Motor neuron (in vitro differentiated cells): ENCODE data around the gene ANO10. TPM values are rescaled to one million over a fixed set of nuclear protein-coding genes. Genes with fewer than 3 reads are reported as not detected.

Experiments
- ATAC-seq, 8 experiments: fragments of 200-7000 bp; cut with Tn5 transposase; replicated peaks in 6 of 8; 2 replicates each; pipeline ENCODE4 v1.8.0; 2021; ENCODE audit warnings: mild to moderate bottlenecking in 8 of 8, moderate library complexity in 8 of 8
- H3K27ac ChIP-seq, 2 donors: fragments of 250-450 bp; sonication (Bioruptor Pico); 2 replicates each; pipeline ENCODE4 v1.9.0; 2021; ENCODE audit warnings: antibody characterized with exemption in 2 of 2, mild to moderate bottlenecking in 2 of 2, moderate library complexity in 1 of 2
- H3K4me1 ChIP-seq, 2 donors: fragments of 250-450 bp; sonication (Bioruptor Pico); replicated peaks in 1 of 2; 2 replicates each; pipeline ENCODE4 v1.6.1; 2021; ENCODE audit warnings: antibody characterized with exemption in 2 of 2, mild to moderate bottlenecking in 2 of 2, moderate library complexity in 1 of 2
- H3K4me3 ChIP-seq, 5 donors: fragments of 250-450 bp; sonication (Bioruptor Pico); 2 replicates each; pipeline ENCODE4 v1.9.0; 2021; ENCODE audit warnings: antibody characterized with exemption in 5 of 5, mild to moderate bottlenecking in 5 of 5, moderate library complexity in 4 of 5
- WGBS, 10 experiments: fragments of 450-650 bp; shearing (Covaris generic); methylation state at CpG; one replicate each; pipeline ENCODE4 v1.0.0; 2022; 5-methylcytosine and 5-hydroxymethylcytosine counted together
- in situ Hi-C, 9 experiments: fragments of 400-800 bp; cut with MboI; loops; one replicate each; pipeline ENCODE4 v1.15.0; 2021; ENCODE audit warnings: low sequenced_read_pairs in 9 of 9, low pct_unique_long_range_greater_than_20kb in 2 of 9; ENCODE audit not compliant: unreplicated experiment in 9 of 9
- total RNA-seq, 8 experiments: library from RNA; unstranded; fragments of 300-600 nt; gene quantifications; 2 replicates each; pipeline versions ENCODE4 v1.2.3 to v1.2.4, GENCODE V29; 2022

The ANO10 gene
- total RNA-seq, 8 experiments from 2014 or later, result 17.4 to 42.7 (median 28.9) TPM

GRCh38 chr3:43331381-43331780, 290.4 kb downstream of the ANO10 start:
- Histone ChIP-seq H3K4me3 (no peak overlapping the region), H3K4me1 (peaks cover 9 to 12% of the 10 kb centered on the region in 2 donors), H3K27ac (no peak overlapping the region)
- no peak for ATAC-seq
- WGBS, 10 experiments, result 17 to 84% (median 56%) methylated on average over 1 to 4 of the region's 4 CpGs
- in situ Hi-C loops, result no loop called here

- Histone ChIP-seq H3K27ac (no peak overlapping the region), H3K4me1 (peaks cover 9 to 12% of the 10 kb centered on the region in 2 donors), H3K4me3 (no peak overlapping the region)
- in situ Hi-C loops, result no loop called here
- ATAC-seq, result peak in 1 of 8 experiments; percentile 31
- WGBS, 10 experiments, result 0 to 25% (median 0%) methylated on average over 1 of the region's 1 CpG; no CpG with 5 or more reads in 1 of the 10 experiments
Measured at GRCh38 chr3:43330981-43331380, 290.8 kb downstream of the ANO10 start.

- no peak overlapping the region for H3K4me3 ChIP-seq
- H3K4me1 ChIP-seq, result peaks cover 12 to 13% of the 10 kb centered on the region in 2 donors
- in situ Hi-C loops, result no loop called here
- no peak overlapping the region for H3K27ac ChIP-seq
- no peak for ATAC-seq
Measured at GRCh38 chr3:43328653-43329052, 293.2 kb downstream of the ANO10 start.

- Histone ChIP-seq H3K4me3 (no peak overlapping the region), H3K4me1 (peaks cover 12 to 13% of the 10 kb centered on the region in 2 donors), H3K27ac (no peak overlapping the region)
- ATAC-seq, result peak in 1 of 8 experiments; percentile 22
- in situ Hi-C loops, result no loop called here
Measured at GRCh38 chr3:43327582-43327979, 294.2 kb downstream of the ANO10 start.

GRCh38 chr3:43326891-43327581, 294.8 kb downstream of the ANO10 start:
- 39 to 100% (median 72%) methylated on average over 1 to 3 of the region's 3 CpGs for WGBS, 10 experiments

GRCh38 chr3:43323541-43323940, 298.3 kb downstream of the ANO10 start:
- Histone ChIP-seq H3K4me1 (peaks cover 12 to 13% of the 10 kb centered on the region in 2 donors), H3K27ac (no peak overlapping the region), H3K4me3 (no peak overlapping the region)
- in situ Hi-C loops, result no loop called here
- no peak for ATAC-seq
- WGBS, 10 experiments, result 80 to 100% (median 100%) methylated on average over 1 of the region's 1 CpG; no CpG with 5 or more reads in 5 of the 10 experiments

More at GRCh38 chr3:43326891-43327581, 294.8 kb downstream of the ANO10 start:
- Histone ChIP-seq H3K4me1 (peaks cover 12 to 13% of the 10 kb centered on the region in 2 donors), H3K27ac (no peak overlapping the region), H3K4me3 (no peak overlapping the region)
- in situ Hi-C loops, result no loop called here
- peak; percentile 20 to 77 (median 42) for ATAC-seq

- no peak overlapping the region for H3K27ac ChIP-seq
- no peaks in the 10 kb centered on the region for H3K4me1 ChIP-seq
- no peak overlapping the region for H3K4me3 ChIP-seq
- in situ Hi-C loops, result no loop called here
- ATAC-seq, result no peak
- 68 to 100% (median 100%) methylated on average over 1 to 5 of the region's 5 CpGs; no CpG with 5 or more reads in 1 of the 10 experiments for WGBS, 10 experiments
Measured at GRCh38 chr3:43320288-43320687, 301.5 kb downstream of the ANO10 start.

GRCh38 chr3:43319794-43320193, 302.0 kb downstream of the ANO10 start:
- WGBS, 10 experiments, result 63 to 100% (median 91%) methylated on average over 1 to 3 of the region's 3 CpGs
- Histone ChIP-seq H3K27ac (no peak overlapping the region), H3K4me1 (no peaks in the 10 kb centered on the region), H3K4me3 (no peak overlapping the region)
- in situ Hi-C loops, result no loop called here
- no peak for ATAC-seq

- Histone ChIP-seq H3K4me3 (no peak overlapping the region), H3K4me1 (no peaks in the 10 kb centered on the region), H3K27ac (no peak overlapping the region)
- peak in 1 of 8 experiments; percentile 16 for ATAC-seq
- WGBS, 10 experiments, result 80 to 100% (median 97%) methylated on average over 1 to 6 of the region's 6 CpGs
- in situ Hi-C loops, result no loop called here
Measured at GRCh38 chr3:43319376-43319775, 302.4 kb downstream of the ANO10 start.

GRCh38 chr3:43317461-43318316, 304.1 kb downstream of the ANO10 start:
- in situ Hi-C loops, result no loop called here
- H3K4me3 ChIP-seq, result no peak overlapping the region
- no peaks in the 10 kb centered on the region for H3K4me1 ChIP-seq
- WGBS, 10 experiments, result 62 to 100% (median 80%) methylated on average over 3 to 7 of the region's 8 CpGs; no CpG with 5 or more reads in 2 of the 10 experiments
- no peak overlapping the region for H3K27ac ChIP-seq
- peak in 3 of 8 experiments; percentile 10 to 41 (median 18) for ATAC-seq

GRCh38 chr3:43316783-43317460, 304.9 kb downstream of the ANO10 start:
- WGBS, 10 experiments, result 48 to 100% (median 63%) methylated on average over 1 to 4 of the region's 4 CpGs; no CpG with 5 or more reads in 1 of the 10 experiments
- in situ Hi-C loops, result no loop called here
- Histone ChIP-seq H3K27ac (no peak overlapping the region), H3K4me1 (no peaks in the 10 kb centered on the region), H3K4me3 (no peak overlapping the region)
- peak in 1 of 8 experiments; percentile 16 for ATAC-seq
